CD4-positive, alpha-beta T cell treated with Interleukin-1 beta for 1 hour (primary cell): ENCODE results near the gene RSPH6A.

Source experiments
- DNase-seq, 2 donors: peaks; one replicate each; pipeline ENCODE4 v3.0.0-alpha.2; 2020 to 2022

The RSPH6A gene

GRCh38 chr19:45824531-45825262 is 9.6 kb upstream of the RSPH6A start:
- no peak for DNase-seq

- DNase-seq = no peak
Measured at GRCh38 chr19:45824041-45824471, 8.9 kb upstream of the RSPH6A start.

GRCh38 chr19:45823182-45823581 is 8.1 kb upstream of the RSPH6A start:
- no peak for DNase-seq

GRCh38 chr19:45822716-45823115 is 7.6 kb upstream of the RSPH6A start:
- no peak for DNase-seq

GRCh38 chr19:45821570-45821969 is 6.5 kb upstream of the RSPH6A start:
- DNase-seq = no peak

GRCh38 chr19:45821103-45821521 is 6.0 kb upstream of the RSPH6A start:
- DNase-seq = no peak

GRCh38 chr19:45820413-45821102 is 5.5 kb upstream of the RSPH6A start:
- DNase-seq = no peak

- DNase-seq = no peak
Measured at GRCh38 chr19:45819769-45820168, 4.7 kb upstream of the RSPH6A start.

- DNase-seq = no peak
Measured at GRCh38 chr19:45817725-45818301, 2.7 kb upstream of the RSPH6A start.

GRCh38 chr19:45817010-45817724 is 2.1 kb upstream of the RSPH6A start:
- DNase-seq = peak; percentile 95

- no peak for DNase-seq
Measured at GRCh38 chr19:45816236-45817009, 1.3 kb upstream of the RSPH6A start.

- DNase-seq = no peak
Measured at GRCh38 chr19:45815481-45816216, 541 bp upstream of the RSPH6A start.

- DNase-seq = no peak
Measured at GRCh38 chr19:45814166-45814780, 835 bp downstream of the RSPH6A start.

GRCh38 chr19:45812297-45812696 is 2.8 kb downstream of the RSPH6A start:
- no peak for DNase-seq

GRCh38 chr19:45809643-45810159 is 5.4 kb downstream of the RSPH6A start:
- DNase-seq = no peak

GRCh38 chr19:45805719-45806118 is 9.4 kb downstream of the RSPH6A start:
- no peak for DNase-seq

GRCh38 chr19:45804959-45805230 is 10.2 kb downstream of the RSPH6A start:
- DNase-seq = no peak

GRCh38 chr19:45804140-45804958 is 10.8 kb downstream of the RSPH6A start:
- DNase-seq = no peak

- DNase-seq = no peak
Measured at GRCh38 chr19:45801603-45802175, 13.4 kb downstream of the RSPH6A start.

GRCh38 chr19:45800070-45800553 is 15.0 kb downstream of the RSPH6A start:
- DNase-seq = no peak
